Caco-2 (cell line): Measurements from ENCODE around the gene CST7. TPM values are rescaled to one million over a fixed set of nuclear protein-coding genes. Genes with fewer than 3 reads are reported as not detected.
A peak's percentile ranks its signal among the peaks of the same experiment; 100 is the strongest.
"Not testable (repeated sequence)": the region's sequence is repeated elsewhere in the genome, so short reads cannot be mapped to it uniquely, and the experiment has no call there.

ENCODE experiments used
- BruUV-seq: library from RNA; stranded (reverse); fragments of 400-500 nt; replicated peaks from 2 replicates; lab custom pipeline; 2021; lab: Mats Ljungman, UMichigan
- CTCF ChIA-PET: fragments of 300-600 bp; sonication (Branson Sonifier 250); formaldehyde crosslinking; loops from one replicate; lab custom pipeline; 2022; ENCODE audit warnings: antibody characterized with exemption; lab: Charles Lee
- POLR2A ChIA-PET: fragments of 300-600 bp; sonication (Branson Sonifier 250); formaldehyde crosslinking; loops from one replicate; lab custom pipeline; 2022; ENCODE audit warnings: antibody characterized with exemption; lab: Charles Lee
- DNase-seq, 2 experiments: peaks; one replicate each; pipeline versions ENCODE4 v3.0.0 to v3.0.0-alpha.2; 2020 to 2022
- H3K27me3 ChIP-seq: replicated peaks from 2 replicates; pipeline ENCODE4 v1.6.0; 2011; ENCODE audit warnings: low read length; ENCODE audit not compliant: control insufficient read depth, insufficient read depth
- H3K36me3 ChIP-seq: 2 replicates; pipeline ENCODE4 v1.5.1; 2011; ENCODE audit warnings: low read length; ENCODE audit not compliant: control insufficient read depth, insufficient read depth
- H3K4me1 ChIP-seq: fragments of 250-450 bp; sonication (Bioruptor Pico); 2 replicates; pipeline ENCODE4 v1.5.1; 2020; ENCODE audit warnings: mild to moderate bottlenecking
- H3K4me3 ChIP-seq: 2 replicates; pipeline ENCODE4 v1.5.1; 2011; ENCODE audit warnings: low read depth, mild to moderate bottlenecking, control low read depth, low read length
- H3K9me3 ChIP-seq: fragments of 250-450 bp; sonication (Bioruptor Pico); 2 replicates; pipeline ENCODE4 v1.5.1; 2020; ENCODE audit warnings: mild to moderate bottlenecking, moderate library complexity
- H3K27ac Mint-ChIP-seq: one replicate; pipeline ENCODE4 v1.8.0; 2022; ENCODE audit warnings: mixed read lengths; ENCODE audit not compliant: unreplicated experiment
- H3K27me3 Mint-ChIP-seq: one replicate; pipeline ENCODE4 v1.8.0; 2022; ENCODE audit warnings: mixed read lengths; ENCODE audit not compliant: insufficient read depth, unreplicated experiment
- H3K36me3 Mint-ChIP-seq: one replicate; pipeline ENCODE4 v1.8.0; 2022; ENCODE audit warnings: mild to moderate bottlenecking, mixed read lengths; ENCODE audit not compliant: insufficient read depth, unreplicated experiment
- H3K4me1 Mint-ChIP-seq: one replicate; pipeline ENCODE4 v1.8.0; 2022; ENCODE audit warnings: low read depth, mixed read lengths; ENCODE audit not compliant: unreplicated experiment
- H3K4me3 Mint-ChIP-seq: one replicate; pipeline ENCODE4 v1.8.0; 2022; ENCODE audit warnings: mild to moderate bottlenecking, moderate library complexity, mixed read lengths; ENCODE audit not compliant: unreplicated experiment
- H3K9me3 Mint-ChIP-seq: one replicate; pipeline ENCODE4 v1.8.0; 2022; ENCODE audit warnings: mixed read lengths; ENCODE audit not compliant: unreplicated experiment
- CTCF ChIP-seq, 2 experiments: fragments of 200-600 bp in 1 of 2; IDR thresholded peaks; 1 replicate in 1 of 2; 2 replicates in 1 of 2; pipeline versions ENCODE4 v1.5.1 to v1.8.0; 2011 to 2022; ENCODE audit warnings: antibody characterized with exemption in 1 of 2, control low read depth in 1 of 2, inconsistent platforms in 1 of 2, low read depth in 1 of 2, low read length in 1 of 2, mild to moderate bottlenecking in 1 of 2, moderate library complexity in 1 of 2; ENCODE audit not compliant: insufficient read depth in 1 of 2, severe bottlenecking in 1 of 2, unreplicated experiment in 1 of 2
- intact Hi-C: fragments of 100-400 bp; cut with micrococcal nuclease; formaldehyde crosslinking; loops from one replicate; pipeline ENCODE4 v1.10.0; 2022; ENCODE audit not compliant: unreplicated experiment
- total RNA-seq: library from RNA; stranded (reverse); gene quantifications from 2 replicates; pipeline ENCODE4 v1.2.3, GENCODE V29; 2022

CST7 gene
- total RNA-seq, 1 experiment from 2014 or later = not detected

- DNase-seq = no peak
- H3K36me3 ChIP-seq = no peaks in the 10 kb centered on the region
- Mint-ChIP-seq H3K27ac (no peak overlapping the region), H3K4me1 (peaks cover 6% of the 10 kb centered on the region), H3K36me3 (peaks cover 7% of the 10 kb centered on the region), H3K9me3 (peaks cover 14% of the 10 kb centered on the region), H3K27me3 (no peaks in the 10 kb centered on the region), H3K4me3 (no peak overlapping the region)
- no TSS peak for BruUV-seq
- H3K27me3 ChIP-seq = no peaks in the 10 kb centered on the region
- H3K4me3 ChIP-seq = no peak overlapping the region
- H3K9me3 ChIP-seq = no peaks in the 10 kb centered on the region
- CTCF ChIA-PET = interaction anchor here (1.4 to 2.1 kb wide), 2 partner anchors 66 to 69 kb away, joined by 3 to 9 read pairs; no protein-coding TSS in a partner anchor
- H3K4me1 ChIP-seq = peaks cover 7% of the 10 kb centered on the region
- TF ChIP-seq CTCF (IDR thresholded peaks at IDR 0.05; ENCODE audit: insufficient read depth in 1 of 2, low read depth in 1 of 2, low read length in 1 of 2, severe bottlenecking in 1 of 2, unreplicated experiment in 1 of 2) = no peak
- intact Hi-C loops = loop anchor here (10.0 kb wide), 1 partner anchor 405 kb away; the partner anchor contains the start of gene GINS1
- POLR2A ChIA-PET = no interaction called here
Measured at GRCh38 chr20:24999568-24999967, 50.5 kb downstream of the CST7 start.

- peak; percentile 38 to 58 for DNase-seq
Measured at GRCh38 chr20:25000268-25000801, 51.3 kb downstream of the CST7 start.

GRCh38 chr20:25001323-25001722 lies 52.3 kb downstream of the CST7 start:
- CTCF ChIA-PET, H3K27me3 Mint-ChIP-seq, H3K4me3 Mint-ChIP-seq, DNase-seq, H3K27me3 ChIP-seq, intact Hi-C loops, H3K9me3 ChIP-seq, BruUV-seq, H3K4me1 ChIP-seq, H3K4me1 Mint-ChIP-seq, H3K36me3 ChIP-seq, H3K27ac Mint-ChIP-seq, H3K4me3 ChIP-seq, POLR2A ChIA-PET: not testable (repeated sequence)
- Mint-ChIP-seq H3K9me3 (peaks cover 14% of the 10 kb centered on the region), H3K36me3 (peaks cover 11% of the 10 kb centered on the region)

More at GRCh38 chr20:25000268-25000801, 51.3 kb downstream of the CST7 start:
- H3K4me3 Mint-ChIP-seq = no peak overlapping the region
- H3K36me3 Mint-ChIP-seq = peaks cover 7% of the 10 kb centered on the region
- ChIA-PET POLR2A (no interaction called here), CTCF (no interaction called here)
- no peak overlapping the region for H3K27ac Mint-ChIP-seq
- intact Hi-C loops = no loop called here
- BruUV-seq = no TSS peak
- no peaks in the 10 kb centered on the region for H3K4me1 ChIP-seq
- H3K4me1 Mint-ChIP-seq = no peaks in the 10 kb centered on the region
- H3K27me3 Mint-ChIP-seq = no peaks in the 10 kb centered on the region
- no peak overlapping the region for H3K4me3 ChIP-seq
- H3K27me3 ChIP-seq = no peaks in the 10 kb centered on the region
- H3K36me3 ChIP-seq = no peaks in the 10 kb centered on the region
- peaks cover 14% of the 10 kb centered on the region for H3K9me3 Mint-ChIP-seq
- no peak for TF ChIP-seq CTCF (IDR thresholded peaks at IDR 0.05; ENCODE audit: insufficient read depth in 1 of 2, low read depth in 1 of 2, low read length in 1 of 2, severe bottlenecking in 1 of 2, unreplicated experiment in 1 of 2)
- H3K9me3 ChIP-seq = no peaks in the 10 kb centered on the region
